Ureter (tissue), 1 donor: Measurements from ENCODE around the gene CIT. TPM values are rescaled to one million over a fixed set of nuclear protein-coding genes. Genes with fewer than 3 reads are reported as not detected.
A peak's percentile ranks its signal among the peaks of the same experiment; 100 is the strongest.
"Not testable (repeated sequence)": the region's sequence is repeated elsewhere in the genome, so short reads cannot be mapped to it uniquely, and the experiment has no call there.

ENCODE experiments used
- DNase-seq: peaks from one replicate; pipeline ENCODE4 v3.0.0-alpha.2; 2020; ENCODE audit warnings: low spot score
- total RNA-seq: library from RNA; stranded (reverse); gene quantifications from one replicate; pipeline ENCODE4 v1.2.4, GENCODE V29; 2023
- donor health status: DM: yes; HTN: yes; CAD: no.

CIT gene, protein sequence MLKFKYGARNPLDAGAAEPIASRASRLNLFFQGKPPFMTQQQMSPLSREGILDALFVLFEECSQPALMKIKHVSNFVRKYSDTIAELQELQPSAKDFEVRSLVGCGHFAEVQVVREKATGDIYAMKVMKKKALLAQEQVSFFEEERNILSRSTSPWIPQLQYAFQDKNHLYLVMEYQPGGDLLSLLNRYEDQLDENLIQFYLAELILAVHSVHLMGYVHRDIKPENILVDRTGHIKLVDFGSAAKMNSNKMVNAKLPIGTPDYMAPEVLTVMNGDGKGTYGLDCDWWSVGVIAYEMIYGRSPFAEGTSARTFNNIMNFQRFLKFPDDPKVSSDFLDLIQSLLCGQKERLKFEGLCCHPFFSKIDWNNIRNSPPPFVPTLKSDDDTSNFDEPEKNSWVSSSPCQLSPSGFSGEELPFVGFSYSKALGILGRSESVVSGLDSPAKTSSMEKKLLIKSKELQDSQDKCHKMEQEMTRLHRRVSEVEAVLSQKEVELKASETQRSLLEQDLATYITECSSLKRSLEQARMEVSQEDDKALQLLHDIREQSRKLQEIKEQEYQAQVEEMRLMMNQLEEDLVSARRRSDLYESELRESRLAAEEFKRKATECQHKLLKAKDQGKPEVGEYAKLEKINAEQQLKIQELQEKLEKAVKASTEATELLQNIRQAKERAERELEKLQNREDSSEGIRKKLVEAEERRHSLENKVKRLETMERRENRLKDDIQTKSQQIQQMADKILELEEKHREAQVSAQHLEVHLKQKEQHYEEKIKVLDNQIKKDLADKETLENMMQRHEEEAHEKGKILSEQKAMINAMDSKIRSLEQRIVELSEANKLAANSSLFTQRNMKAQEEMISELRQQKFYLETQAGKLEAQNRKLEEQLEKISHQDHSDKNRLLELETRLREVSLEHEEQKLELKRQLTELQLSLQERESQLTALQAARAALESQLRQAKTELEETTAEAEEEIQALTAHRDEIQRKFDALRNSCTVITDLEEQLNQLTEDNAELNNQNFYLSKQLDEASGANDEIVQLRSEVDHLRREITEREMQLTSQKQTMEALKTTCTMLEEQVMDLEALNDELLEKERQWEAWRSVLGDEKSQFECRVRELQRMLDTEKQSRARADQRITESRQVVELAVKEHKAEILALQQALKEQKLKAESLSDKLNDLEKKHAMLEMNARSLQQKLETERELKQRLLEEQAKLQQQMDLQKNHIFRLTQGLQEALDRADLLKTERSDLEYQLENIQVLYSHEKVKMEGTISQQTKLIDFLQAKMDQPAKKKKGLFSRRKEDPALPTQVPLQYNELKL (N-terminal part only)
- 4.1 TPM for total RNA-seq

DNA sequence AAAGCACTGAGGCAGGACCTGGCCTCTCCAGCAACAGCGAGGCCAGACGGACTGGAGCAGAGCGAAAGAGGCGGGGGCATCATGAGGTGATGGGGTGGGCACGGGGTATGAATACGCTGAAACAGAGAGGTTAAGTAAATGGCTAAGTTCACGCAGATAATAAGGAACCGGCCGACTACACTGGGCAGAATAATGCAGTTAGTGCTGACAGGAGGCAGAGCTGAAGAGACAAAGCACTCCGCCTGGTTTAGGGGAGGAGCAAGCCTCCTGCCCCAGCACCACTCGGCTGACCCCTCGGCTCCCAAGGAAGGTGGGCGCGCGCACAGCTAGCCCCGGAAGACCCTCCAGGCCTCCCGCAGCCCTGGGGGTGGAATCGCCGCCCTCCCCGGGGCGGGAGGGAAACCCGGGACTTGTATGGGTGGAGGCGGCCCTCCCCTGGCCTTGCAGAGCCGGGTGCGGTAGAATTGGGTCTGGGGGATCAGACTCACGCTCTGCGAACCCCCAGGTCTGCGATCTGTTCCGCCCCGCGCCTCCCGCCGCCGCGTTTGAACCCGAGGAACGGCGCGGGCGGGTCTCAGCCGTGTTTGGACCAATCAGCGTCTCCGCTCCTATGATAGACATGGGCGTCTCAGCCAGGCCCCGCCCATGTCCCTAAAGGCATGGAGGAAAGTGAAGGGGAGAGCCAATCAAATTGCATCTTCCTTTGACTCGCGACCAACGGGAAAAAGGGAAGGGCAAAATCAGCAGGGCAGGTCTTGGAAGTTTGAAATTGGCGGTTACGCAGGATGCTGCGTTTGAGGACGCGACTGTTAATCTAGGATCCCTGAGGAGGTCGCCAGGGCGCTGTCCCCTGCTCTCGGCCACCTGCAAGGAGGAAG, at the start of gene CIT:
CIT (minus strand) TSS at position 560 of the 878 bp plus-strand sequence. CDS start 1,152 bp downstream, outside the sequence.
- peak; percentile 88 for DNase-seq

DNA sequence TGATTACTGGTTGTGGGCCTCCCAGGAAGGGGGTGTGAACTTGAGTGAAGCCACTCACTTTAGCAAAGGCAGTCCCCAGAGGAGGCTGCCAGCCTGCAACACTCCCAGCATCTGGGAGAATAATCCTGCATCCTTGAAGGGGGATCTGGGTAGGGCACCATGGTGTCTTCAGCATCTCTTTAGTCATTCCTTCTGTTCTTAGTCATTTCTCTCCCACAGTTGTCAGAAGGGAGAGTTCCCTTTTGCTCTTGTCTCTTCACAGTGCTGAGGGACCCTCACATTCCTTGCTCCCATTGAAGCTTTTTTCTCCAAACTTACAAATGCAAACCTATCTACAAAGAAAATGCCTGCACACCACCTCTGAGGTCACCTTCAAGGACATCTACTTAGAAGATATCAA, 48.1 kb upstream of the CIT start:
- no peak for DNase-seq

GRCh38 chr12:119920064-119920463, 42.9 kb upstream of the CIT start:
- DNase-seq, result no peak

DNA sequence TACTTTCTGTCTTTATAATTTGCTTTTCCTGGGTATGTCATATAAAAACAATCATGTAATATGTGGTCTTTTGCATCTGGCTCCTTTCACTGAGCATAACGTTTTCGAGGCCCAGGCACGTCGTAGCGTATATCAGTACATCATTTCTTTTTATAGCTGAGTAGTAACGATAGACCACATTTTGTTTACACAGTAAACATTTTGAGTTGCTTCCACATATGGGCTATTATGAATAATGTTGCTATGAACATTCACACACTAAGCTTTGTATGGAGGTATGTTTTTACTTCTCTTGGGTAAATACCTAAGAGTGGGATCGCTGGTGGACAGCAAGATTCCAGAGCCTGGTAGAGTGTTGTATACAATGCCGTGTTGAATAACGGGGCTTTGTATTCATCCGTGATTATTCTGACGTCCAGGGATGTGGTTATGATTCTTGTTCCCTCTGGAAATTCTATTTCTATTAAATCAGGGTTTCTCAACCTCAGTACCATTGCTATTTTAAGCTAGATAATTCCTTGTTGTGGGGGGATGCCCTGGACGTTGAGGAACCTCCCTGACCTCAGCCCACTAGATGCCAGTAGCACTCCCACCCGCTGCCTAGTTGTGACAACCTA, 38.9 kb upstream of the CIT start:
- DNase-seq, result no peak

DNA sequence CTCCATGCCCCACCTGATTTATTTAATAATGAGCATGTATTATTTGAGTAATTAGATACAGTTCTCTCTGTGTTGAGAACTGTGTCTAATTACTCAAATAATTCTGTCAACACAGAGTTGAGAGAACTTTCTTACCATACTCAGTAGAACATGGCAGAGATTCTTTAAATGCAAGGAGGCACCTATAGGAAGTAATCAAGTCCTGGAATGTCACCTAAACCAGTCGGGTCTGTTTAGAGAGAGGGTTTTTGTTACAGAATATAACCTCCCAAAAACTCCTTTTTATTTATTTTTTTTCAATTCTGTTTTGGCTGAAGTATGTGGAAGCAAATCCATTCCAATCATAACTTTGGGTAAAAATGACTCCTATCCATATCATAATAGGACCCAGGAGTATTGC, 37.5 kb upstream of the CIT start:
- DNase-seq, result no peak

GRCh38 chr12:119913536-119914330, 36.6 kb upstream of the CIT start:
- no peak for DNase-seq

DNA sequence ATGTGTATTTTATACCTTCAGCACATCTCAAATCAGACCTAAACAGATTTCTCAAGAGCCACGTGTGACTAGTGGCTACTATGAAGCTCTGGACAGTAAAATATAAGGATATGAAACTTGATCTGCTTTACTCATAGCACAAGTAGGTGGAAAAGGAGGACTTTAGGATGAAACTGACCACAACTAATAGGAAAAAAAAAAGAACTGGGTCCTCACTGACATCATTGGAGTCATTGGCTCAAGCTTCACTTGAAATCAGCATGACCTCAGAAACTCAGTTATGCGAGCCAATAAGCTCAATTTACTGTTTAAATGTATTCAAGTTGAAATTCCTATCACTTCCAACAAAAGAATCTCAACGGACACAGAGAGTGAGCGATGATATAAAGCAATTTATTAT, 34.1 kb upstream of the CIT start:
- no peak for DNase-seq

DNA sequence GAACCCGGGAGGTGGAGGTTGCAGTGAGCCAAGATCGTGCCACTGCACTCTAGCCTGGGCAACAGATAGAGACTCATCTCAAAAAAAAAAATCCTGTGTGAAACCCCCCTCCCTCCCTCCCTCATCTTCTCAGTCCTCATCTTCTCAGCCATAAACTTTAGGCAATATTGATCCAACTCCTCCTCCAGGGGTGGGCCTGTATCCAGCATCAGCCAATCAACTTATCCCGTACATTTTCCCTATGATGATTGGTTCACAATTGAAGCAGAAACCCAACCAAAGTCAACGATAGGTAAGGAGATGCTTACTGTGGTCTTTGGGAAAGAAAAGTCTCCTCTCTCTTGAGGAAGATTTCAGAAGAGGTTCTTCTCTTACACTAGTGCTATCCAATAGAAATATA, 33.5 kb upstream of the CIT start:
- no peak for DNase-seq

- no peak for DNase-seq
Measured at GRCh38 chr12:119902084-119902509, 25.0 kb upstream of the CIT start.

- DNase-seq, result no peak
Measured at GRCh38 chr12:119901670-119902069, 24.6 kb upstream of the CIT start.

GRCh38 chr12:119894916-119895315, 17.8 kb upstream of the CIT start:
- no peak for DNase-seq

DNA sequence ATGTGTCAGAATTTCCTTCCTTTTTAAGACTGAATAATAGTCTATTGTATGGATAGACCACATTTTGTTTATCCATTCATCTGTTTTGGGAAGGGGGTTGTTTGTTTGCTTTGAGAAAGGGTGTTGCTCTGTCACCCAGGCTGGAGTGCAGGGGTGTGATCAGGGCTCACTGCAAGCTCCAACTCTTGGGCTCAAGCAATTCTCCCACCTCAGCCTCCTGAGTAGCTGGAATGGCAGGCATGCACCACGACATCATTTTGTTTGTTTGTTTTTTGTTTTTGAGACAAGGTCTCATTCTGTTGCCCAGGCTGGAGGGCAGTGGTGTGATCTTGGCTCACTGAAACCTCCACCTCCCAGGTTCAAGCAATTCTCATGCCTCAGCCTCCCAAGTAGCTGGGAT, 15.5 kb upstream of the CIT start:
- not testable (repeated sequence) for DNase-seq

- DNase-seq, result no peak
Measured at GRCh38 chr12:119885549-119885948, 8.4 kb upstream of the CIT start.

- not testable (repeated sequence) for DNase-seq
Measured at GRCh38 chr12:119883791-119884190, 6.7 kb upstream of the CIT start.

DNA sequence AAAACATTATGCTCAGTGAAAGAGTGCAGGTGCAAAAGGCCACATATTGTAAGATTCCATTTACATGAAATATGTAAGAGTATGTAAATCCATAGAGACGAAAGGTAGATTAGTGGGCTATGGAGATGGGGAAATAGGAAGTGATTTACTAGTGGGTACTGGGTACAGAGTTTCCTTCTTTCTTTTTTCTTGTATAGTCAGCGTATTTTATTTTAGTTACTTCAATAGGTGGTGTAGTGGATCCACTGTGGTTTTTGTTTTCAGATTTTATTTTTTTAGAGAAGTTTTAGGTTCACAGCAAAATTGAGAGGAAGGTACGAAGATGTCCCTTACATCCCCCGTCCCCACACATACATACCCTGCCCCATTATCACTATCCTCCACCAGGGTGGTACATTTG, 6.1 kb upstream of the CIT start:
- no peak for DNase-seq

DNA sequence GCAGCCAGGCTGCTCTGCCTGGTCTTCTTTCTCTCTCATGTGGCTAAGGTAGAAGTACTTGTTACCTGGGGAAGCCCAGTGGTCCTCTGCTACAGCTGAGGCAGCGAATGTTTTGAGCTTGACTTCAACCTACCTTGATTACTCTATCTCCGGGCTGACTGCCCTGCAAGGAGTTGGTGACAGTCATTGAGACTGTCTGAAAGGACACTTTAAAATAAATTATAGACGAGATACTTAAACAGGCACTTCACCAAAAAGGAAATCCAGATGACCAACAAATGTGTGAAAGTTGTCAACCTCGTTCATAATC, 474 bp upstream of the CIT start:
- DNase-seq, result no peak

DNA sequence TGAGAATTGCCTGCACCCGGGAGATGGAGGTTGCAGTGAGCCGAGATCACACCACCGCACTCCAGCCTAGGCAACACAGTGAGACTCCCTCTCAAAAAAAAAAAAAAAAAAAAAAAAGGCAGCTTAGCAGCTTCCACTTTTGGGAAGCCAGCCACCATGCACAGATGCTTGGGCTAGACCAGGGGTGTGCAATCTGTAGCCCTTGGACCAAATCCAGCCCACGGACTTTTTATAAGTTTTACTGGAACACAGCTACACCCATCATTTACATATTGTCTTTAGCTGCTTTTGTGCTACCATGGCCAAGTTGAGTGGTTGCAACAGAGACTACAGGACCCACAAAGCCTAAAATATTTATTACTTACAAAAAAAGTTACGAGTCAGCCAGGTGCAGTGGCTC, 6.7 kb downstream of the CIT start:
- no peak for DNase-seq

- no peak for DNase-seq
Measured at GRCh38 chr12:119869720-119870119, 7.4 kb downstream of the CIT start.

GRCh38 chr12:119868992-119869391, 8.1 kb downstream of the CIT start:
- no peak for DNase-seq

DNA sequence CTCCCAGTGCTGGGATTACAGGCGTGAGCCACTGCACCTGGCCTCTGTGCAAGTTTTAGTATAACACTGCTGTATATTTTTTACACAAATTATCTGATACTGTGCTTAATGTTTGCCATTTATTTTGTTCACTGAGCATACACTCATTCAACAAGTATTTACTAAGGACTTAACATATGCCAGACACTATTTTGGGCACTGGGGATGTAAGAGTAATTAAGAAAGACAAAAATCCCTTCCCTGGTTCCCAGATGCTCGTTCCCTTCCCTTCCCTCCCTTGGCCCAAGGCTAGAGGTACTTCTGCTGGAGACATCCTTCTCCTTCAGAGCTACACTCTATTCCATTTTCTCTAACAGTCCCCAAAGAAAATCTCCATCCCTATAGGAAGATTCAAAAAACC, 12.5 kb downstream of the CIT start:
- no peak for DNase-seq
